GM10248 (cell line): Measurements from ENCODE around the gene TRIAP1.

ENCODE experiments used
- CTCF ChIA-PET: fragments of 300-600 bp; sonication (Branson Sonifier 250); formaldehyde crosslinking; extraction: SDS; loops from one replicate; lab custom pipeline; 2021; ENCODE audit warnings: antibody characterized with exemption; lab: Yijun Ruan, JAX
- POLR2A ChIA-PET: fragments of 350-650 bp; sonication (Branson Sonifier 250); formaldehyde crosslinking; extraction: SDS; loops from one replicate; lab custom pipeline; 2020; ENCODE audit warnings: antibody characterized with exemption; lab: Yijun Ruan, JAX
- DNase-seq: peaks from one replicate; pipeline ENCODE4 v3.0.0; 2012; ENCODE audit errors: extremely low spot score
- TF ChIP-seq, protein P1 (sequence below): IDR thresholded peaks from 2 replicates; pipeline ENCODE4 v1.5.1; 2012; ENCODE audit warnings: mild to moderate bottlenecking, low read depth; ENCODE audit errors: extremely low read depth, missing control alignments, control extremely low read depth

TRIAP1 gene

DNA sequence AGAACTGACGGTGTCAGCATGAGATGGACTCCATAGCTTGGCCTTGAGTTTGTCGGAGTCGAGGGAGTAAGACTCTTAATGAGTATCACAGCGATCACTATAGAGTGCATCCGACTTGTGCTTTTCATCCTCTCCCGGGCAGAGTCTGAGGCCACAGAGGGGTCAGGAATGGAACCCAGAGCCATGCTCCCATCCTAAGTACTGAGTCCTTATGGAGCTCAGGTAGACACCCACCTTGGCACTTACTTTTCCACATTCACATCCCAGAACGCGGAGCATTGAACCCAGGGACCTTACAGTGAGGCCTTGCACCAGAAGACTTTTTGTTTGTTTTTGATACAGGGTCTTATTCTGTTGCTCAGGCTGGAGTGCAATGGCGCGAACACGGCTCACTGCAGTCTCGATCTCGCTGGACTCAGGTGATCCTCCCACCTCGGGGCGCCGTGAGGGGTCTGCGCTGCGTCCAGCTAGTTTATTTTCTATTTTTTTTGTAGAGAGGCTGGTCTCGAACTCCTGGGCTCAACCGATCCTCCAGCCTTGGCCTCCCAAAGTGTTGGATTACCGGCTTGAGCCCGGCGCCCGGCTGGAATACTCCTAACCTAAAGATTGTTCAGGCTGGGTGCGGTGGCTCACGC lies 24.1 kb upstream of the TRIAP1 start:
- ChIA-PET POLR2A (interaction anchor here (0.9 kb wide), 1 partner anchor 27 kb away, joined by 5 read pairs; no protein-coding TSS in a partner anchor), CTCF (interaction anchor here (0.7 to 5.6 kb wide), 12 partner anchors 10 to 115 kb away, joined by 3 to 50 read pairs (median 4); no protein-coding TSS in a partner anchor)
- DNase-seq: peak; percentile 43
- TF ChIP-seq, protein P1, sequence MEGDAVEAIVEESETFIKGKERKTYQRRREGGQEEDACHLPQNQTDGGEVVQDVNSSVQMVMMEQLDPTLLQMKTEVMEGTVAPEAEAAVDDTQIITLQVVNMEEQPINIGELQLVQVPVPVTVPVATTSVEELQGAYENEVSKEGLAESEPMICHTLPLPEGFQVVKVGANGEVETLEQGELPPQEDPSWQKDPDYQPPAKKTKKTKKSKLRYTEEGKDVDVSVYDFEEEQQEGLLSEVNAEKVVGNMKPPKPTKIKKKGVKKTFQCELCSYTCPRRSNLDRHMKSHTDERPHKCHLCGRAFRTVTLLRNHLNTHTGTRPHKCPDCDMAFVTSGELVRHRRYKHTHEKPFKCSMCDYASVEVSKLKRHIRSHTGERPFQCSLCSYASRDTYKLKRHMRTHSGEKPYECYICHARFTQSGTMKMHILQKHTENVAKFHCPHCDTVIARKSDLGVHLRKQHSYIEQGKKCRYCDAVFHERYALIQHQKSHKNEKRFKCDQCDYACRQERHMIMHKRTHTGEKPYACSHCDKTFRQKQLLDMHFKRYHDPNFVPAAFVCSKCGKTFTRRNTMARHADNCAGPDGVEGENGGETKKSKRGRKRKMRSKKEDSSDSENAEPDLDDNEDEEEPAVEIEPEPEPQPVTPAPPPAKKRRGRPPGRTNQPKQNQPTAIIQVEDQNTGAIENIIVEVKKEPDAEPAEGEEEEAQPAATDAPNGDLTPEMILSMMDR: no peak

GRCh38 chr12:120469450-120470149 lies 23.4 kb upstream of the TRIAP1 start, which contains the start of gene SRSF9:
Gene SRSF9, minus strand, starts transcription at chr12:120469748. Its CDS starts 139 bp downstream, at chr12:120469609.
- POLR2A ChIA-PET: interaction anchor here (0.5 to 0.9 kb wide), 2 partner anchors 27 to 782 kb away, joined by 5 to 9 read pairs; no protein-coding TSS in a partner anchor
- peak; percentile 99 for DNase-seq
- TF ChIP-seq, protein P1: peak; percentile 92
- CTCF ChIA-PET: interaction anchor here (0.9 to 5.6 kb wide), 17 partner anchors 10 to 143 kb away, joined by 3 to 50 read pairs (median 5); partner anchors contain the start of gene DYNLL1

GRCh38 chr12:120468821-120469449 lies 22.8 kb upstream of the TRIAP1 start:
- ChIA-PET CTCF (interaction anchor here (0.7 to 5.6 kb wide), 17 partner anchors 11 to 143 kb away, joined by 3 to 50 read pairs (median 5); partner anchors contain the start of genes DYNLL1, GATC and TRIAP1), POLR2A (interaction anchor here (0.5 to 1.2 kb wide), 4 partner anchors 11 to 782 kb away, joined by 3 to 9 read pairs (median 4); no protein-coding TSS in a partner anchor)
- TF ChIP-seq, protein P1: peak; percentile 35
- peak; percentile 63 for DNase-seq

DNA sequence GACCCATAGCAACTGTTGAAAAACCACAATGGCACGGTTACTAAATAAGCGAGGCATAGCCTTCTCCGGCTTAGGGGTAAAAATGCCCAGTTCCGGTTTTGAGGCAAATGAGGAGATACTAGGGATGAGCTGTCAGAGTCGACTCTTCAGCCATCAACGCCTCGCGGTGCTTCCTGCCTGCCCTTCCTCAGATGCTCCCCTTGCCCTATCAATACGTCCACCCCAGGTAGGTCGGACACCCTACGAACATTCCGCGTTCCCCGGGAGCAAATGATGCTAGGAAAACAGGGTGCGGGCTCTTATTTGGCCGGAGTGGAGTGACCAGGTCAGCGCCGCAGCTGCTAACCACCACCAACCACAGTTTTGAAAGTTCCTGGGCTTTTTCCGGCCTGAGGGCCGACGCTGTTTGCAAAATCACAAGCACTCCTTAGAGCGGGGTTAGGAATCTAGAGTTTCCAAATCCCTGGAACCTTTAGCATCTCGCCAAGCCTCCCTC lies 22.2 kb upstream of the TRIAP1 start:
- TF ChIP-seq, protein P1: no peak
- peak; percentile 34 for DNase-seq
- ChIA-PET CTCF (interaction anchor here (0.7 to 5.6 kb wide), 15 partner anchors 11 to 142 kb away, joined by 3 to 50 read pairs (median 5); partner anchors contain the start of genes DYNLL1, GATC and TRIAP1), POLR2A (interaction anchor here (0.5 to 1.2 kb wide), 3 partner anchors 10 to 349 kb away, joined by 3 to 5 read pairs (median 4); no protein-coding TSS in a partner anchor)

- TF ChIP-seq, protein P1: no peak
- POLR2A ChIA-PET: interaction anchor here (1.2 kb wide), 1 partner anchor 9 kb away, joined by 3 read pairs; no protein-coding TSS in a partner anchor
- CTCF ChIA-PET: interaction anchor here (0.8 to 5.6 kb wide), 9 partner anchors 10 to 111 kb away, joined by 3 to 50 read pairs (median 8); partner anchors contain the start of genes COX6A1 and DYNLL1
- no peak for DNase-seq
These were observed 21.3 kb upstream of the TRIAP1 start for GRCh38 chr12:120467439-120467838.
